IPS-18a (cell line): ENCODE measurements around the gene SDSL.

ENCODE experiments used
- H3K27ac ChIP-seq: one replicate; pipeline ENCODE4 v1.5.1; 2013; ENCODE audit warnings: low read length
- H3K27me3 ChIP-seq: one replicate; pipeline ENCODE4 v1.6.1; 2013; ENCODE audit warnings: mild to moderate bottlenecking, low read length; ENCODE audit not compliant: control insufficient read depth, insufficient read depth
- H3K36me3 ChIP-seq: one replicate; pipeline ENCODE4 v1.6.1; 2013; ENCODE audit warnings: low read depth, low read length; ENCODE audit not compliant: control insufficient read depth
- H3K4me1 ChIP-seq: one replicate; pipeline ENCODE4 v1.6.1; 2013; ENCODE audit warnings: low read depth, low read length; ENCODE audit not compliant: control insufficient read depth
- H3K4me3 ChIP-seq: one replicate; pipeline ENCODE4 v1.5.1; 2013; ENCODE audit warnings: low read length
- H3K9ac ChIP-seq: one replicate; pipeline ENCODE4 v1.6.1; 2013; ENCODE audit warnings: mild to moderate bottlenecking, low read length, moderate library complexity
- H3K9me3 ChIP-seq: one replicate; pipeline ENCODE4 v1.6.1; 2013; ENCODE audit warnings: low read depth, low read length; ENCODE audit not compliant: control insufficient read depth

Gene SDSL

DNA sequence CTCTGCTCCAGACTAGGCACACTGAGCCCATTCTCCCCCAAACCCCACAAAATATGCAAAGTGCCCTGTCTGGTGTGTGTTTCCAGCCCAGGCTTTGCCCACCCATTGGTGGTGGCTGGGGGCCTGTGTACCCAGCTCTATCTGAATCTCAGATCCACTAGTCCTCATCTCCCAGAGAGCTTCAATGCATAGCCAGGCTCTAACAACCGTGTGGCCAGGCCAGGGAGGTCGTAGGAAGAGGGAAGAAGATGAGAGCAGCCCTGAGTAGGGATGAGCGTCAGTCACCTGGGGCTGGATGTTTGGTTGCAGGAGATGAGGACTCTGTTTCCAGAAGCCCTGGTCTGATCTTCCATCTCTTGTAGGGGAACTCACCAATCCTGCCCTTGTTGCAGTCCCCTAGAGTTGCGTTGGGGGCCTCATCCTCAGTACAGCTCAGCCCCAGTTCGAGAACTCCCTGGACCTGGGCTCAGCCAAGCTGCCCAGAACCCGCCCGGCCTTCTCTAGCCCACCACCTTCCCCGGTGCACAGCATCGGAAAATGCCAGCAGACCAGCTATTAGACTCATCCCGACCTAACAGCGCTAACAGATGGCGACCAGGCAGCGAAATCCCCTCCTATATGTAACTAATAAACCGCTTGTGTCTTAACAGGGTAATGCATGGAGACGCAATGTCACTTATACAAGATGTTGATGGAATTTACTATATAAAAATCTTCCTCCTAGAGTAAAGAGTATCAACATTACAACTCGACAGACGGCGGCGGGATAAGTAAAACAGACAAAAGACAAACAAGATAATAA is 52.7 kb downstream of the SDSL start:
- no peak overlapping the region for H3K27ac ChIP-seq
- no peak overlapping the region for H3K9ac ChIP-seq
- no peaks in the 10 kb centered on the region for H3K36me3 ChIP-seq
- peaks cover 51% of the 10 kb centered on the region for H3K4me1 ChIP-seq
- H3K4me3 ChIP-seq, result peak overlapping the region; percentile 14
- peaks cover 98% of the 10 kb centered on the region for H3K27me3 ChIP-seq
- no peaks in the 10 kb centered on the region for H3K9me3 ChIP-seq

DNA sequence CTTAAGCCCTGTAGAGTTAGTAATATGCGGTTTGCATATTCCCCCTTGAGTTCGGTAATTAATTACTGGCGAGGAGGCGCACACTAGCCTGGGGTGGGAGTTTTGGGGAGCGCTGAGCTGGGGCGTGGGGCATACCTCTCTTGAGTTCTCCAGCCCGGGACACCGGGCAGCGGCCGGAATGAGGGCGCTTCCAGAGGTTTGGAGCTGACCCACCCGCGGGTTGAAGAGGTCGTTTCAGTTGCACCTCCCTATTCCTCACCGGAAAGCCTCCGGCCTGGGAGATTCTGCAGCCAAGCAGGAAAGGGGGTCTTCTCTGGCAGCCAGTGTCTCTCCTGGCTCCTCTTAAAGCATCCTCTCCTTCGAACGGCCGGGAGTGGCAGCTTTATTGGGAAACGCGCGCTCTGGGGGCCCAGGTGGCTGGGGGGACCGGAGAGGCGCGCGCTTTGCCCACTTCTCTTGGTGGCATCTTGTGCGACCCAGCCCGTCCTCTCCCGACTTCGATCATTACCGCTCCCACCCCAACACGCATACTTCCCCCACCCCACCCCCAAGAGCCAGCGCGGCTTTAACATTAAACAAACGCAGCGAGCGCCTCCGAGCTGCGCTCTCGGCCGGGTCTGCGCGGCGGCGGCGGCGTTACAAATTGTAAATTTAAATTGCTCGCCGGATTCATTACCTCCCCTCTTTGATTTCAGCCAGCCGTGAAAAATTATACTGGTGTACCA is 53.4 kb downstream of the SDSL start:
- Histone ChIP-seq H3K9ac (no peak overlapping the region), H3K4me1 (peaks cover 44% of the 10 kb centered on the region), H3K9me3 (no peaks in the 10 kb centered on the region), H3K27ac (no peak overlapping the region), H3K36me3 (no peaks in the 10 kb centered on the region), H3K4me3 (peak overlapping the region; percentile 43), H3K27me3 (peaks cover 98% of the 10 kb centered on the region)

DNA sequence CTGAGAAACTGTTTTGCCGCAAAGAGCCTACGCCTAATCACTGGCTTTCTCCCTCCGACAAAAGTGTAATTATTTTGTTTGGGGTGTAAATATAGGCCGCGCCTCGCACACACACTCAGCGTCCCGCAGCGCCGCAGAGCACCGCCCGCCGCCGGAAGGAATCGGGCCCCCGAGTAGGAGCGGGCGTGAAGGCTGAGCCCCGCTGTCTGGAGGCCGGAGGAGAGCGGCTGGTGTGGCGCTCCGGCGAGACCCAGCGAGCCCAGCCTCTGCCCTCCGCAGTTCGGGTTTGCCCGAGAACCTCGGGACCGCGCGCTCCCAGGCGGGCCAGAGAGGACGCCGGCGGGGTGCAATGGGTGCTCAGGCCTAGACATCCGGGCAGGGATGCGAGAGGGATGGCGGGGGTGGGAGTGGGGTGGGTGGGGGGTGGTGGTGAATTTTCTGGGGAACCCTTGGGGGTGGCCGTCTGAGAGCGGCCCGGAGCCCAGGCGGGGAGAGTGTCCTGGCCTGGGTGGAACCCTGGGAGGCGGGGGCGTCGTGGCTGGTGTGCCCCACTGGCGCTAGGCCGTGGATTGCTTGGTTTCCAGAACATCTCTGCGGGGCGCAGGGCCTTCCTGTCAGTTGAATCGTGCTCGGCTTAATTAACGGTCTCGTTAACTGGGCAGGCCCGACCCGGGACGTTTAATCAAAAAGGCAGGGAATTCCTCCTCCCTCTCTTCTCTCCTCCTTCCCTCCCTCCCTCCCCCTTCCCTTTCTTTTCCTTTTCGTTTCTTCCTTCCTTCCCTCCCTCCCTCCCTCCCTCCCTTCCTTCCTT is 54.2 kb downstream of the SDSL start:
- peaks cover 98% of the 10 kb centered on the region for H3K27me3 ChIP-seq

DNA sequence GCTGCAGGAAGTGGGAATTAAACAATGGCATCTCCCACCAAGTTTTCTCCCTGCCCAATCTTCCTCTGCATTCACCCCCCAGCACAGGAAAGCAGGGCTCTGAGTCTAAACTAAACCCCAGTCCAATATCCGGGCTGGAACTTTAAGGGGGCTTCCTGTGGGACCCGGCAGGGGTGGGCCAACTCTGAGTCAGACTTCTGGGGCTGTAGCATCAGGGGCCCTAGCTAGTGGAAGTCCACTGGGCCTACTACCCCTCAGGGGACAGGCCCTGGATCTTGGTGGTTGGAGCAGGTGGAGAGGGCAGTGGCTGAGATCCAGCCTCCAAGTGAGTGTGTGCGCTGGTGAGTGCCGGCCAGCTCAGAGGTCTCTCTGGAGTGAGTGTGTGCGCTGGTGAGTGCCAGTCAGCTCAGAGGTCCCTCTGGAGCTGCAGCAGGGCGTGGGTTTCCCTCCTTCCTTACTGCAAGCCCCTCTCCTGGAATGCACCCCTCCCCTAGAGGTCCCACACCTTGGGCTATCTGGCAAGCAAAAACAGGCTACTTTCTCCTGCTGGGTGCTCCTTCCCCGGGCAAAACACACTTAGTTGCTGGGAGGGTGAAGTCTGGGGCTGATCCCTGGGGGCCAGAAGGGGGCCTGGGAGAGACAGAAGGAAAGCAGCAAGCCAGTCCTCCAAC is 55.1 kb downstream of the SDSL start:
- peak overlapping the region; percentile 39 for H3K4me3 ChIP-seq
- no peak overlapping the region for H3K9ac ChIP-seq
- no peaks in the 10 kb centered on the region for H3K36me3 ChIP-seq
- no peaks in the 10 kb centered on the region for H3K9me3 ChIP-seq
- H3K27ac ChIP-seq, result no peak overlapping the region
- peaks cover 96% of the 10 kb centered on the region for H3K27me3 ChIP-seq
- peaks cover 43% of the 10 kb centered on the region for H3K4me1 ChIP-seq

More for the DNA sequence above, 54.2 kb downstream of the SDSL start:
- Histone ChIP-seq H3K27ac (no peak overlapping the region), H3K4me1 (peaks cover 39% of the 10 kb centered on the region), H3K9ac (no peak overlapping the region), H3K9me3 (no peaks in the 10 kb centered on the region), H3K36me3 (no peaks in the 10 kb centered on the region), H3K4me3 (peak overlapping the region; percentile 43)

DNA sequence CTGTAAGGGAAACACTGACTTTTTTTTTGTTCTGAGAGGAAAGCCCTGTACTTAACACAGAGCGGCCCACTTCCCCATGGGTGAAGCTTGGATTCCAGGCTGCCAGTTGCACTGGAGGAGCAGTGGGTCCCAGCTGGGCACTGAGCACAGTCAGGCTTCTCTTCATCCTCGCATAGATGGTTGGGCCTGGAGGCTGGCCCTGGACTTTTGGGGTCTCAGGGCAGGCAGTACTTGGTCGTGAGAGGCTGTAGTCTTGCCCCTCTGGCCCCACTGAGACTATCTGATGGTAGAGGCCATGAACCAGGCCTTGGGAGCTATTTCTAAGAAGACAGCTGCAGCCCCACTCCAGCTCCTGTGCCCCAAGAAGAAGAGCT is 55.6 kb downstream of the SDSL start:
- Histone ChIP-seq H3K4me3 (peak overlapping the region; percentile 39), H3K27me3 (peaks cover 93% of the 10 kb centered on the region), H3K27ac (no peak overlapping the region), H3K4me1 (peaks cover 43% of the 10 kb centered on the region), H3K9me3 (no peaks in the 10 kb centered on the region), H3K36me3 (no peaks in the 10 kb centered on the region), H3K9ac (no peak overlapping the region)

DNA sequence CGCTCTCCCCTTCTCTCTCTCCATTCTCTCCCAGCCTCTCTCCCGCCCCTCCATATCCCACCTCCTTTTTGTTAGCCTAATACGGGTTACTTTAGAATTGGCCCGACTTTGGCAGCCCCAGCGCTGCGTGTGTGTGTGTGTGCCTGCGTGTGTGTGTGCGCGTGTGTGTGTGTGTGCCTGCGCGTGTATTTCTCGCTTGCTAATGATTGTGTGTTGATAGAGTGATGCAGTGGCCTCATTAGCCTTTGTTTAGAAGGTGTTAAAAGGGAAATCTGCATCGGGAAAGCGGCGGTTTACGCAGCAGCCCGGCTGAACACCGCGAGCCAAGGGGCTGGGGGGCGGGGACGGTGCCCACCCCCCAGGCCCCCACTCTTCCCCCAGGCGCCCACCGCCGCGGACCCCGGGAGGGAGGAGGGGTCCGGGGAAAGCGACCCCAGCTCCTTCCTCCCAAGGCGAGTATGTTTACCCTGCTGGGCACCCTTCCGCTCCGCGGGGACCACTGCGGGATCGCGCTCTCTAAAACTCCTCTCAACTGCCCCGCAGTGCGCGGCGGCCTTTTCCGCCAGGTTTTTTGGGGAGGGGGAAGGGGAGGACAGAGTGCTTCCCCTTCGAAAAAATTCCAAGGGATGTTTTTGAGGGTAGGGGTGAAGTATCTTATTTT is 56.3 kb downstream of the SDSL start:
- Histone ChIP-seq H3K4me3 (peak overlapping the region; percentile 39), H3K36me3 (no peaks in the 10 kb centered on the region), H3K9me3 (no peaks in the 10 kb centered on the region), H3K27me3 (peaks cover 93% of the 10 kb centered on the region), H3K27ac (no peak overlapping the region), H3K9ac (no peak overlapping the region), H3K4me1 (peaks cover 43% of the 10 kb centered on the region)

DNA sequence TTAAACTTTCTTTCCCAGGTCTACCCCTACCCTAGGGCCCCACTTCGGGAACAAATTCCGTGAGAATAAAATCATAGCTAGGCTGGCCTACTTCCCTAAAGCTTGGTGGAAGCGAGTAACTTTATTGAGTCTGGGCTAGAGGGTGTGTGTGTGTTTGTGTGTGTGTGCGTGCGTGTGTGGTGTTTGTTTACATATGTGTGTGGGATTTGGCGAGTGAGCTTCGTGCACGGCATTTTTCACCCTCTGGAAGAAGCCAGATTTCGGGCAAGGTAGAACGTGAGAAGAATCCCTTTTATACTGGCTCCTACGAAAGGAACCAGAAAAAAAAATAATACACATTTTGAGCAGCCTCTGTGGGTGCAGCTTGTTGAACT is 57.0 kb downstream of the SDSL start:
- Histone ChIP-seq H3K36me3 (no peaks in the 10 kb centered on the region), H3K9ac (no peak overlapping the region), H3K27ac (no peak overlapping the region), H3K27me3 (peaks cover 92% of the 10 kb centered on the region), H3K4me1 (peaks cover 44% of the 10 kb centered on the region), H3K9me3 (no peaks in the 10 kb centered on the region), H3K4me3 (peak overlapping the region; percentile 39)

DNA sequence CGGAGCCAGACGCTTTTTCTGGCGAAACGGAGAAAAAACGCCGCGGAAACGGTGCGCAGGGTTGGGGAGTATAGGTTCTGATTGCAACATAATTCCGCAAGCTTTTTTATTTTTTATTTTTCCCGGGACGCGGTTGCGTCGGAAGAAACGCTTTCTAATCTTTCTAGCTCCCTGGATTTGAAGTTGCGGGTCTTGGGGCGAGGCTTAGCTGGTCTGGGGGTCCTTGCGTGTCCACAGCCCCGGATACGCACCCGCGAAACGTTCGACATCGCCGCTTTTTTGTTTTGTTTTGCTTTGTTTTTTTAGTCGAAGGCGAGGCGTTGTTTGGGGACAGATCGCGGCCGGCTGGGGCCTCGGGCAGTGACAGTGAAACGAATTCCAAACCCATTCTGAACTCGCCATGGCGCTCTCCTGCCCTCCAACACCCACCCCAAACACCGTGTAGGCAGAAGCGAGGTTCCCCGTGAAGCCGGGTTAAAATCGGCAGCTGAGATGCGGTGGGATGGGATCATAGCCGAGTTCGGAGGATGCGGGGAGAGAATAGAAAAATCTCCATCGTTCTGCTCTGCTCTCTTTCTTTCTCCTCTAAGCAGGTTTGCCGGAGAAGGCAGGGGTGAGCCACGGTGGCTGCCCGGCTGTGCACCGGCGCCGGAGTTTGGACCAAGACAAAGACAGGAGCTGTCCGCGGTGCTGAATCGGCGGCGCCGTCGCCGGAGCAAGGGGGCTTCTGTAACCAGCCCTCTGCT is 57.6 kb downstream of the SDSL start:
- H3K4me1 ChIP-seq, result peaks cover 49% of the 10 kb centered on the region
- no peaks in the 10 kb centered on the region for H3K9me3 ChIP-seq
- H3K36me3 ChIP-seq, result no peaks in the 10 kb centered on the region
- H3K4me3 ChIP-seq, result peak overlapping the region; percentile 39
- peaks cover 89% of the 10 kb centered on the region for H3K27me3 ChIP-seq
- H3K9ac ChIP-seq, result no peak overlapping the region
- no peak overlapping the region for H3K27ac ChIP-seq

DNA sequence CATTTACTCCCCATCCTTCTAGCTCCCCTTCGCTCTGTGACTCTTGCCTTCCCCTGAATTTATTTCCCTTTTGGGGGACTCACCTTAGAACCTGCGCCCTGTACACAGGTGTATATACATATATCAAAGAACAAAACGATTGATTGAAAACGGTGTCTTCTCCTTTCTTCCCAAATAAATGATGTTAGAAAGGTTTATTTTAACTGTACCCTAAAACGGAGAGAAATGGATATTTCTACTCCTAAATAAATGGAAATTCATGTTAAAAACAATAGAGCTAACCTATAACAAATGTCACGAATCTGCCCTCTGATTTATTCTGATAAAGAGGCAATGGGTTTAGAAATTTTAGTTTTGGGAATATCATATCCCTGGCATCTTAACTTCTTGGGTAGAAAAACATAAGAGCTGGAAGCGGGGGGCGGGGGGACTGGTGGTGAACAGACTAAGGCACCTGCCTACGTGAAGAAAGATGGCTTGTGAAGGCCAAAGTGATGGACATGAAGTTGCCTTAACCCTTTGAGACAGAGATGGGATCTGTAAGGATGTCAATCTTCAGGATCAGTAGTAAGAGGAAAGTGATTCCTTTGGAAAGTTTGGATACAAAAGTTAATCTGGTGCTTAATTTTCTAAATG is 58.3 kb downstream of the SDSL start:
- H3K27me3 ChIP-seq, result peaks cover 82% of the 10 kb centered on the region
- no peaks in the 10 kb centered on the region for H3K36me3 ChIP-seq
- no peak overlapping the region for H3K4me3 ChIP-seq
- no peak overlapping the region for H3K9ac ChIP-seq
- H3K9me3 ChIP-seq, result no peaks in the 10 kb centered on the region
- peaks cover 49% of the 10 kb centered on the region for H3K4me1 ChIP-seq
- H3K27ac ChIP-seq, result no peak overlapping the region

DNA sequence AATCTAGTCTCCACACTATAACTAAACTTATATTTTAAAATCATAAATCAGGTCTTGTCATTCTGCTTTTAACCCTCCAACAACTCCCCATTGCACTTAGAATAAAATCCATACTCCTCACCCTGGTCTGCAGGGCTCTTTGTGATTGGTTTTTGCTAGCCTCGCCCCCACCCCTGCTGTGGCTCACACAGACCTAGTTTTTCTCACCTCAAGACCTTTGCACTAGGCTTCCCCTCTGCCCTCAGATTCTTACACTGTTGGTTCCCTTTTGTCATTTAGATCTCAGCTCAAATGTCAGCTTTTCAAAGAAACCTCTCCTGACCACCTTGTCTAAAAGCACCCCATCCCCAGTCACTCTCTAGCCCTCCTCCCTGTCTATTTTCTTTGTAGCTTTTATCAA is 60.2 kb downstream of the SDSL start:
- Histone ChIP-seq H3K36me3 (no peaks in the 10 kb centered on the region), H3K9me3 (no peaks in the 10 kb centered on the region), H3K4me3 (no peak overlapping the region), H3K27ac (no peak overlapping the region), H3K27me3 (peaks cover 71% of the 10 kb centered on the region), H3K9ac (no peak overlapping the region), H3K4me1 (peaks cover 47% of the 10 kb centered on the region)
